Activated CD4-positive, alpha-beta T cell treated with anti-CD3 and anti-CD28 coated beads for 4 hours (primary cell): ENCODE results near the gene PCGF5.
A peak's percentile ranks its signal among the peaks of the same experiment; 100 is the strongest.
"Not testable (repeated sequence)": the region's sequence is repeated elsewhere in the genome, so short reads cannot be mapped to it uniquely, and the experiment has no call there.

ENCODE experiments used
- DNase-seq, 2 donors: peaks; one replicate each; pipeline ENCODE4 v3.0.0-alpha.2; 2020

PCGF5 gene

GRCh38 chr10:91287912-91288311, 67.4 kb downstream of the PCGF5 start:
- DNase-seq: no peak

- no peak for DNase-seq
These were observed 68.8 kb downstream of the PCGF5 start for GRCh38 chr10:91289305-91289704.

- DNase-seq: no peak
These were observed 70.1 kb downstream of the PCGF5 start for GRCh38 chr10:91290607-91291006.

- DNase-seq: no peak
These were observed 73.9 kb downstream of the PCGF5 start for GRCh38 chr10:91294134-91294906.

- DNase-seq: no peak
These were observed 74.9 kb downstream of the PCGF5 start for GRCh38 chr10:91295346-91295745.

- no peak for DNase-seq
These were observed 76.0 kb downstream of the PCGF5 start for GRCh38 chr10:91296471-91296870.

- peak; percentile 66 to 75 for DNase-seq
These were observed 77.9 kb downstream of the PCGF5 start for GRCh38 chr10:91298224-91298871.

- DNase-seq: no peak
These were observed 79.6 kb downstream of the PCGF5 start for GRCh38 chr10:91299999-91300575.

GRCh38 chr10:91302946-91303345, 82.5 kb downstream of the PCGF5 start:
- DNase-seq: not testable (repeated sequence)

GRCh38 chr10:91305979-91306378, 85.5 kb downstream of the PCGF5 start:
- not testable (repeated sequence) for DNase-seq

- DNase-seq: no peak
These were observed 87.0 kb downstream of the PCGF5 start for GRCh38 chr10:91307489-91307888.

- DNase-seq: no peak
These were observed 89.2 kb downstream of the PCGF5 start for GRCh38 chr10:91309711-91310110.

GRCh38 chr10:91311601-91312381, 91.3 kb downstream of the PCGF5 start:
- no peak for DNase-seq

GRCh38 chr10:91312382-91312733, 91.9 kb downstream of the PCGF5 start:
- no peak for DNase-seq

- no peak for DNase-seq
These were observed 93.5 kb downstream of the PCGF5 start for GRCh38 chr10:91313796-91314485.

GRCh38 chr10:91316486-91316885, 96.0 kb downstream of the PCGF5 start:
- DNase-seq: no peak

- DNase-seq: no peak
These were observed 97.1 kb downstream of the PCGF5 start for GRCh38 chr10:91317541-91317940.

GRCh38 chr10:91319336-91319735, 98.9 kb downstream of the PCGF5 start:
- DNase-seq: no peak

GRCh38 chr10:91323293-91323905, 102.9 kb downstream of the PCGF5 start:
- DNase-seq: not testable (repeated sequence)

GRCh38 chr10:91328320-91328984, 108.0 kb downstream of the PCGF5 start:
- no peak for DNase-seq
